ENCODE results near the gene NFYC. TPM values are rescaled to one million over a fixed set of nuclear protein-coding genes. Genes with fewer than 3 reads are reported as not detected.

NFYC gene
- total RNA-seq, 1 experiment from 2014 or later: 25.8 TPM

DNA sequence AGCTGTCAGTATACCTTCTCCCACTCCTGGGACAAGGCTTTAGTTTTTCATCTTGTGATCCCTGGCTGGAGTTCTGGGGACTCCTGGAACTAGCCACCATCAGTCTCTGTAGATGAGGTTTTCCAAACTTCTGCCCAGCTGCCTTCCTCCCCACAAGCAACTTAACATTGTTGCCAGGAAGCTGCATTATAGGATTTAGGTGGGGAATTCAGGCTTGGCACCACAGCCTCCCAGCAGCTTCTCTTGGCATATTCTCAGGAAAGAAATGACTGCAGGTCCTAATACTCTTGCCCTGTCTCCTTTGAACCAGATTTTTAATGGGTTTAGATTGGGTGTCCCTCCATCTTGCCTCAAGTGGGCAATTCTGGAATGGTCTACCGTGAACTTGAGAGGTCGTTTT lies 73.5 kb downstream of the NFYC start:
- DNase-seq (ENCODE audit: low read depth, low spot score): no peak
- in situ Hi-C loops (cut with HindIII; ENCODE audit: low pct_unique_long_range_greater_than_20kb, low sequenced_read_pairs): no loop called here

DNA sequence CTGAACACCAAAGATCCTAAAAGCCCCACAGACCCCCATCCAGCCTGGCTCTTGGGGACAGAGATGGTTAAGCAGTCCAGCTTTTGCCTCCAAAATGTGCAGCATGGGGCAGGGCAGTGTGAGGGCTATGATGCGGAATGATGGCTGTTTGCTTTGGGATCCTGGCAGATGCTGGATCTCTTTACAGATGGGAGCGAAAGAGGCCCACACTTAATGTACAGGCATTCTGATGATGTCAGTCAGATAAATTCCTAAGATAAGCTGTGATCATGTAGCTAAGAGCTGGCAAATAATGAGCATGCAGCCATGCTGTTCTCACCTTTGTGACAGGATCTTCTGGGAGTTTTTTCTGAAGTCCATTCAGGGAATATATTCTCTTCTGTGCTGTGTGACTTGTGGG lies 74.5 kb downstream of the NFYC start:
- in situ Hi-C loops (cut with HindIII; ENCODE audit: low pct_unique_long_range_greater_than_20kb, low sequenced_read_pairs): no loop called here
- DNase-seq (ENCODE audit: low read depth, low spot score): no peak

DNA sequence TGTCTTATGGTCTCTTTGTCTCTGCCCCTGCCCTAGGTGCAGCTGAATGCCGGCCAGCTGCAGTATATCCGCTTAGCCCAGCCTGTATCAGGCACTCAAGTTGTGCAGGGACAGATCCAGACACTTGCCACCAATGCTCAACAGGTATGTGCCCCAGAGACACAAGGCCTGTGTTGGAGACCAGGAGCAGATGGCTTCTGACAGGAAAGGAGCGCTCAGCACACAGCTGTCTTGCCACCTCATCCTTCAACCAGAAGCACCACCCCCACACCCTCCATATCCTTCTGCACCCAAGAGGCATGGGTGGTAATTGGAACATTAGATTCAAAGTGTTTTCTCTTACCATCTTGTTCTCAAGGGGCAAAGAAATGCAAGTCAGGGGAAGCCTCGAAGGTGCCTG lies 75.1 kb downstream of the NFYC start:
- DNase-seq (ENCODE audit: low read depth, low spot score): no peak
- in situ Hi-C loops (cut with HindIII; ENCODE audit: low pct_unique_long_range_greater_than_20kb, low sequenced_read_pairs): no loop called here

DNA sequence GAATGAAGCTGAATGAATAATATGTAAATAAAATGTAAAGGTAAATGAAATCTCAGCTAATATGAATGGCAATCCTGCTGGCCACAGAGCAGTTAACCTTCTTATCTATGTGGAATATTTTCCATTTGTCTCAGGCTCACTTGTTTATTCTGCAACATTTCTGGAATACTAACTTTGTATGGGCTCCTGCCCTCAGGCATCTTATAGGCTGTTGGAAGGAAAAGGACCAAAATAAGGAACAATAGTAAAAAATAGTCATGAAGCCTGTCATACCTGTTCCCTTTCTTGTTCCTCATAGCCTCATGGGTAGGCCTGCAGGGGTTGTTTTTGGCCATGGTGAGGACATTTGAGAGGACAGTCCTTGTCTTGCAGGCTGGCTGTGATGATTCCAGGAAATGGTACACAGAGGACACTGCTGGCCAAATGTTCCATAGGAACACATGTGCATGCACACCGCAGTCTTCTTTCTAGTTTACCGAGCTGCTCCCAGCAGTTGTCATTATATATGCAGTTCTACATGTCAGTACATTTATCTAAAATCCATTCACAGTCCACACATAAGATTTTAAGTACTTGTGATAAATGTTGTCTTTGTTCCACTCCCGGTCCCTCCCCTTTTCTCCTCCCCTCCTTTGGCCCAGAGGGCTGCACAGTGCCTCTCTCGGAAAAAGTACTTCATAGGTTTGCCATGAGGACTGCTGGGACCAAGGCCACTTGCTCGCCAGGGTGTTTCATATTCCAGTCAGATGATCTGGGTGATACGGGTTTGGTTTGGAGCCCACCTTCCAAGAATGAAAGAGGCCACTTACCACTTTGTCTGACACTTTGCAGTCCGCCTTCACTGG lies 76.9 kb downstream of the NFYC start:
- DNase-seq (ENCODE audit: low read depth, low spot score): peak; percentile 14
- in situ Hi-C loops (cut with HindIII; ENCODE audit: low pct_unique_long_range_greater_than_20kb, low sequenced_read_pairs): no loop called here

DNA sequence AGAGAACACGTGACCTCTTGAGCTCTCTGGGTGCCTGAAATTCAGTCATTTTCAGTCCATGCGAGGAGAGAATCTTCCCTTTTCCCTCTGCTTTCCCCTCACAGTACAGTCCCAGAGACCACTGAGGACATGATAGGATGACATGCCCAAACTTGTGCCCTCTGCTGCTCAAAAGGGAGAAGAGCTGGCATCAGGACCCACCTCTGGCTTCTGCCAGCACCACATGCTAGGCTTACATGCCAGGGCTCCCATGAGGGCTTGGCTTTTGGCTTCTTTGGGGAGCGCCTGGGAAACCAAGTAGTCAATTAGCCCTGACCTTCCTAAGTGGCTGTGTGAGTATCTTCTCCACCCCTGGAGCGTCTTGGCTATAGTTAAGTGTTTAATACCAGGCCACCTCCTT lies 78.3 kb downstream of the NFYC start:
- in situ Hi-C loops (cut with HindIII; ENCODE audit: low pct_unique_long_range_greater_than_20kb, low sequenced_read_pairs): no loop called here

DNA sequence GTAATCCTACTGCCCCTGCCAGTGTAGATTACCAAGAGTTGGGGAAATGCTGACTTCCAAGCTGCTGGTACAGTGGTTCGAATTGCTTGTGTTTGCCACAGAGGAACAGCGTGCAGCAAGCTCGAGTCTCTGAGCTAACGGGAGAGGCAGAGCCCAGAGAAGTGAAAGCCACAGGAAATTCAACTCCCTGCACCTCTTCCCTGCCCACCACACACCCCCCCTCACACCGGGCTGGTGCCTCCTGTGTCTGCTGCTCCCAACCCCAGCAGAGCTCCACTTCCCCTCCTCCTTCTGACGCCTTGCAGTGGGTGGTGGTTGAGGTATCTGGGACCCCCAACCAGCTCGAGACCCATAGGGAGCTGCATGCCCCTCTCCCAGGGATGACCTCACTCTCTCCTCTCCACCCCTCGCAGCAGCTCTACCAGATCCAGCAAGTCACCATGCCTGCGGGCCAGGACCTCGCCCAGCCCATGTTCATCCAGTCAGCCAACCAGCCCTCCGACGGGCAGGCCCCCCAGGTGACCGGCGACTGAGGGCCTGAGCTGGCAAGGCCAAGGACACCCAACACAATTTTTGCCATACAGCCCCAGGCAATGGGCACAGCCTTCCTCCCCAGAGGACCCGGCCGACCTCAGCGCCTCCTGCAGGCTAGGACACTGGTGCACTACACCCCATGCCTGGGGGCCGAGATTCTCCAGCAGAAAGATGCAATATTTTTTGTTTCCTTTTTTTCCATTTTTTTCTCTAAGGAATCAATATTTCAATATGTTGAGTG lies 79.0 kb downstream of the NFYC start:
- no peak for DNase-seq (ENCODE audit: low read depth, low spot score)
- in situ Hi-C loops (cut with HindIII; ENCODE audit: low pct_unique_long_range_greater_than_20kb, low sequenced_read_pairs): no loop called here

More for the DNA sequence above, 78.3 kb downstream of the NFYC start:
- peak; percentile 50 for DNase-seq (ENCODE audit: low read depth, low spot score)

DNA sequence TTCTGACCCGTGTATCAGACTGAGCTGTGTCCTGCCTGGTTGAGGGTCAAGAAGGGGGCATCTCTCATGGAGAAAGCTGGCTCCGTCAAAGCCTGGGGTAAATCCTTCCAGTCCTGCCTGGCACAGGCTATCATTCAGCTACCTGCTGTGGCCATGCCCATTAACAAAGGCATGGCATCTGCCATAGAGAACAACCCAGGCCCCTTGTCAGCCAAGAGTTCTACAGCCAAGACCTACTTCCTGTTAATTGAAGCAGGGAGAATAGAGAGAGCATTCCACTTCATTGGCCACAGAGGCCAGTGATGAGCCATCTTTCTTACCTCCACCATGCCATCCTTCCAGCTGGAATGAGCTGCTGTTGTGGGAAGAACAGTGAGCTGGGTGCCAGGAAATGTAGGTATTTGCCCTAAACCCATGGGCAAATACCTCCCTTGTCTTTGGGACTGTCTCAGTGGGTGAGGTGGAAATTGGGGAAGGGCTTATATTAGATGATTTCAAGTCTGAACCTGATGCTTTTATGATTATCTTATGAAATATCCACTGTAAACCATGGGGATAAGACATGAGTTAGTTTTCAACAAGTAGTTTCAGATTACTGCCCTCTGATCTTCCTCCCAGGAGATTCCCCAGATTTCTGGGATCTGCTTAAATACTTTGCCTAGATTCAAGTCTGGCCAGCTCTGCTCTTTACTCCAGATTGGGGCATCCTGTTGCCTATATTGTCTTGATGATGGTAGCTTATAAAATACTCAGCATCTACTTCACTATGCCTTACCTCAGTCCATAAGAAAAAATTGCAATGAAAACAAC lies 80.8 kb downstream of the NFYC start:
- no peak for DNase-seq (ENCODE audit: low read depth, low spot score)
- in situ Hi-C loops (cut with HindIII; ENCODE audit: low pct_unique_long_range_greater_than_20kb, low sequenced_read_pairs): no loop called here

DNA sequence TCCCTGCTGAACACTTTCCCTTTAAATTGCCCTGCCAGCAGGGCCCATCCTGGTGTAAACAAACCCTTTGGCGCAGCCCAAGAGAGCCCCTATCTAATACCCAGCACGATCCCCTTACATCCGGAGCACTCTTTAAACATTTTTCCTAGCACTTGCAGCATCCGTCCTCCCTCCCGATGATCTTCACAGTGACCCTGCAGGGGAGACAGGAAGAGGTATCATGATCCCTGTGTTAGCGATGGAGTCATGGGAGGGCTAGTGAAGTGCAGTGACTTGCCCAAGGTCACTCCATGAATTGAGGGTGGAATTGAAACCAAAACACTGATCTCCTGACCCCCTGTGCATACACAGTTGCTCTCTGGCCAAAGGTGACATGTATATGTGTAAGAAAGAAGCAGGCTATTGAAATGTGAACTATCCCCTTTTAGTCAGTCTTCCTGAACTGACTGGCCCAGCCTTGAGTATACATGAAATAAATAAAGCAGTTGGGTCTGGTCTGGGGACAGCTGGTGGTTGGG lies 82.3 kb downstream of the NFYC start:
- in situ Hi-C loops (cut with HindIII; ENCODE audit: low pct_unique_long_range_greater_than_20kb, low sequenced_read_pairs): no loop called here
- no peak for DNase-seq (ENCODE audit: low read depth, low spot score)

DNA sequence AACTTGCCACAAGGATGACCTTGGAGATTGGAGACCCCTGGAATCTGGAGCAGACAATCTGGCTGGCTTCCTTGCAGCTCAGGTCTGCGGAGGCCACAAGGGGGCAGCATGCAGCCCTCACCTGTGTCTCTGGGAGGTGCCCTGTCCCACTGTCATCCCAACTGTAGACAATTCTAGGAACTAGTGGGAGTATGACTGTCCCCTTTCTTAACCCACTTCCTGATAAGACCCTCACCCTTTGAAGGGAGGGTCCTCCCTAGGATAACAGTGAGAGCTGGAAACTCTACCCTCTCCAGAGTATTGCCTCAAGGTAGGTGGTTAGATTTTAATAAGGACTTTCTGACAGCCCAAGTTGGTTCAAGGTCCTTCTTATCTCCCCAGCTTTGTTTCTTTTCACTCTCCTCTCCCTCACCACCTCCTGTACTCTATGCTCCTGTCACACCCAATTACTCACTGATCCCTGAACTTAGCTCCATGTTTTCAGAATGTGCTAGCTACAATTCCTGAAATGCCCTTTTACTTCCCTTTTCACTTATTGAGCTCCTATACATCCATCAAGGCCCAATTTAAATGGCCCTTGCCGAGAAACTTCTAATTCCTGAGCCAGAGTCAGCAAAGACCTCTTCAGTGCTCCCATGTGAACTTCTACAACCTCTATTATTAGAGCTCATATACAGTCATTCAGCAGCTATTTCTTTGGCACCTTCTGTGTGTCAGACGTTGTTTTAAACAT lies 82.9 kb downstream of the NFYC start:
- in situ Hi-C loops (cut with HindIII; ENCODE audit: low pct_unique_long_range_greater_than_20kb, low sequenced_read_pairs): no loop called here

DNA sequence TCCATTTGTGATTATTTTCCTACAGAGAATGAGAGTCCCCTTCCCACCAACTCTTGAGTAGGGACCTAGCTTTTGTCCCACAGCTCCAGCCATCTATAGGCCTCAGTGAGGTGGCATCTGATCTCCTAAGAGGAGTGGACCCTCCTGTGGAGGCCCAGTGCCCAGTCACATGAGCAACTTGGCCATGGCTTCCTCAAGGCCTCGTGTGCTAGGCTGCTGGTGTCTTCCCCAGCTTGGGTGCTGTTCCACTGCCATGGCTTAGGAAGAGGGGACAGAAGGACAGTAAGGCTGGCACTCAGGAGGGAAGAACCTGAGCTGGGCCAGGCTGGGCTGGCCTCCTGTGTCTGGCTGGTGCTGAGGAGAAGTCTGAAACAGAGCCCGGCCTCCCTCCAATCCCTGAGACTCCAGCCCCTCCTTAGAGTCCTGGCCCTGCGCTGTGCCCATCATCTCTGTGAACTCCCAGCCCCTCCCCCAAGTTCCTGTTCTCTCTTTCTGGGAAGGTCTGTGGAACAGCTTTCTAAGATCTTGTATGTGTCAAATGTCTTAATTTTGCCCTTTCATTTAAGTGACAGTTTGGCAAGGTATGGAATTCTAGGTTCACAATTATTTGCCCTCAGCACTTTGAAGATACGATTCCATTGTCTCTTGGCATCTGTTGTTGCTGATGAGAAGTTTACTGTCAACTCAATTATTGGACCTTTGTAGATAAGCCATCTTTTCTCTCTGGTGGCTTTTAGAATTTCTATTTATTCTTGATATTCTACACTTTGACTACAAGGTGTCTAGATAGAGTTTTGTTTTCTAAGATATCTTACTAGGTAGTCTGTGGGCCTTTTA lies 85.0 kb downstream of the NFYC start:
- no peak for DNase-seq (ENCODE audit: low read depth, low spot score)
- in situ Hi-C loops (cut with HindIII; ENCODE audit: low pct_unique_long_range_greater_than_20kb, low sequenced_read_pairs): no loop called here

More for the DNA sequence above, 82.9 kb downstream of the NFYC start:
- DNase-seq (ENCODE audit: low read depth, low spot score): peak; percentile 48

DNA sequence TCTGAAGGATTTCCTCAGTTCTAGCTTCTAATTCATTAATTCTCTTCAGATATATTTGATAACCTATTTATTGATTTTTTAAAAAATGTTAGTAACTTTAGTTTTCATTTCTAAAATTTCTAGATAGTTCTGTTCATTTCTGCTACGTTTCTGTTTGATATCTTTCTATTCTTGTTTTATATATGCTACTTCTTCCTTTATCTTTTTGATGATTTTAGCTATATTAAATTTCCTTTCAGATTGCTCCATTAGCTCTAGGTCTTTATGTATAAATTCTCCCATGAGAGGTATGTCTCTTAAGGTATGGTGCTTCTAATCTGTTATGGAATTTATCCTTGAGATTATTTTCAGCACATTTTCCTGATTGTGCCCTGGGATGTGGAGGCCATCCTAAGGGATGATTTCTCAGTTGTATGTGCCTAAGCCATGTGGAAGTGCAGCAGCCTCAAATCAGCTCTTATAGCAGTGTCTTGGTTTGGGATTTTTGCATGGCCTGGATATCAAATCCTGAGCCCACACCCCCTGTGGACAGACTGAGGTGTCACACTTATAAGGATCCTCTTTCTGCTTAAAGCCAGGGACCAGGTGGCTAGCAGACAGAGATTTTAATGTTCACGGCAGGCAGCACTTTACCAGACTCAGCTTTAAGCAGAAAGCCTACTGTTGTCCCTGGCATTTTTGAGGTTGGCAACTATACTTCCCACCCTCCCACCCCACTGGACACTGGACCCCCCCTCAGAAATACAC lies 85.9 kb downstream of the NFYC start:
- DNase-seq (ENCODE audit: low read depth, low spot score): no peak
- in situ Hi-C loops (cut with HindIII; ENCODE audit: low pct_unique_long_range_greater_than_20kb, low sequenced_read_pairs): no loop called here

DNA sequence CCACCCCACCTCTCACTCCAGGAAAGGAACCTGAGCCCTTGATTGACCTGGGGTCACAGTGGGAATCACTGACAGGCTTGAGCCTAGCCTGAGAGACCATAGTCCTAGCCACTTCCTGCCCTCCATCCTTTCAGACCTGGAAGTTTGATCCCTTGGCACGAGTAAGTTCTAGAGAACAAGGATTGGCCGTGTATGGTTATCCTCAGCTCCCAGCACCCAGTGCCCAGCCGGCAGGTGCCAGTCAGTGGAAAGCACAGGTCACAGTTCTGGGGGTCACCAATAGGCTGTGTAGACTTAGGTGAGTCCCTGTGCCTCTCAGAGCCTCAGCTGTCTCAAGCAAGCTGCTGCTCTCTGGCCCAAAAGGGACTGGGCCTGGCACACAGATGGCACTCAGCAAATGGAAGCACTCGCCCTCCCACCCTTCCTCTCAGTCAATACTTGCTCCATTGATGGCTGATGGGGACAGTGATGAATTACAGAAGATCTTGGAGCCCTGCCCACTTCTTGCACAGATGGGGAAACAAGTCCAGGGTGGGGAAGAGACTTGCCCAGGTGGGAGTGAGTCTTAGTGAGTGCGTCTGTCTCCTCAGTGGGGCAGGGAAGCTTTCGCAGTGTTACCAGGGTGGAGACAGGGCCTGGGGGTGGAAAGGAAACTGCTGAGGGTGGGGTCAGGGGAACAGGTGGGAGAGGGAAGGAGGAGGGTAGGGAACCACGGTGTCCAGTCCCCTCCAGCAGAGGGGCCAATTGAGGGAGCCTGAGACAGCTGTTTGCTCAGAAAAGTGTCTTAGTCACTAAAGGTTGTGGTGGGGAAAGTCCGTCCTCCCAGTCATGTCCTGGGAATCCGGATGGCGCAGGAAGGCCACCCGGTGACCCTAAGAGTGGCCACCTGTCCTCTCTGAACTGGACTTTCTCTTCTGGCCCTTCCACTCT lies 89.4 kb downstream of the NFYC start:
- no peak for DNase-seq (ENCODE audit: low read depth, low spot score)
- in situ Hi-C loops (cut with HindIII; ENCODE audit: low pct_unique_long_range_greater_than_20kb, low sequenced_read_pairs): no loop called here

DNA sequence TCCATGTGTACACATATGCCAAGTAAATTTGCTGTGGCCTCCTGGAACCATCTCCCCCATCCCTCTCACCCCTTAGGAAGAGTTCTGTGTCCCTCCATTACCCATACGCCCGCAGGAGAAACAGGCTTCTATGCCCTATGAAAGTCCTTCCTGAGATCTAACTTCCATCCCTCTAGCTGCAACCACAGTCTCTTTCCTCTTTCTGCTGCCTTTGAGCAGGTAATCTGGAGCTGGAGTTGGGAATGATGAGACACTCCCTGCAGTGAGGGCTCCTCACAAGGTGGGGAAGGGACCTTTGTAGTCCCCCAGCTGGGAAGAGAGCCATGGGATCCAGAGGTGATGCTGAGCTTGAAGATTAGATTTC lies 90.1 kb downstream of the NFYC start:
- in situ Hi-C loops (cut with HindIII; ENCODE audit: low pct_unique_long_range_greater_than_20kb, low sequenced_read_pairs): no loop called here
- no peak for DNase-seq (ENCODE audit: low read depth, low spot score)

DNA sequence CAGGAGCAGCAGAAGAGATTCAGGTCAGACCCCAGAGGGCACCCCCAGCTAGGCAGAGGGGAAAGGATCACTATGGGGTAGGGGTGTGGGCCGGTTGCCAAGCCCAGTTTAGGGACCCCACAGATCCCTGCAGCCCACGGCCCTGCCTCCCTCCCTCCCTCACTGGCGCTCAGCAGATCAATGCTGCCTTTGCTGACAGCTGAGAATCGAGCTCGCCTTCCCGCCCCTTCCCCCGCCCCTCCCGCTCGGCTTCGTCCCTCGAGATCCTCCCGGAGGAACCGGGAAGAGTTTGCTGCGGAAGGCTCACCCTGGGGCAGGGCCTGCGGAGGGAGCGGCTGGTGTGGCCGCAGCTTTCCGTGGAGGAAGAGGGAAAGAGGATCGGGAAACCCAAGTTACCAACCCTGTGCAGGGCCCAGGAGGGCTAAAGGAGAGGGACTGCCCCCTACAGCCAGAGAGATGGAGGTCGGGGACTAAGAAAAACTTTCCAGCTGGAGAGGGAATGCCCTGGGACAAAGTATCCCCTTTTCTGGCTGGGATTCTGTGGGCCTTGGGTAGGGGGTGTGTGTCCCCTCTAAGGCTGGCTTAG lies 91.0 kb downstream of the NFYC start:
- in situ Hi-C loops (cut with HindIII; ENCODE audit: low pct_unique_long_range_greater_than_20kb, low sequenced_read_pairs): no loop called here
- no peak for DNase-seq (ENCODE audit: low read depth, low spot score)
